HCT116 (cell line): Measurements from ENCODE around the gene TEK. TPM values are rescaled to one million over a fixed set of nuclear protein-coding genes. Genes with fewer than 3 reads are reported as not detected.

Experiments used
- ATAC-seq: fragments of 200-7000 bp; cut with Tn5 transposase; 2 replicates; pipeline ENCODE4 v1.9.1; 2020; ENCODE audit warnings: mild to moderate bottlenecking, moderate library complexity
- BruUV-seq: library from RNA; stranded (reverse); fragments of 400-500 nt; replicated peaks from 2 replicates; lab custom pipeline; 2021; lab: Mats Ljungman, UMichigan
- CTCF ChIA-PET: fragments of 300-600 bp; sonication (Branson Sonifier 250); formaldehyde crosslinking; loops from one replicate; lab custom pipeline; 2021; ENCODE audit warnings: antibody characterized with exemption; lab: Charles Lee
- POLR2A ChIA-PET: fragments of 300-600, 350-600 bp; sonication (Branson Sonifier 250); formaldehyde crosslinking; loops from one replicate; lab custom pipeline; 2021; ENCODE audit warnings: antibody characterized with exemption; lab: Charles Lee
- RAD21 ChIA-PET, 2 experiments: fragments of 300-600 bp; sonication (Branson Sonifier 250); formaldehyde crosslinking; loops; one replicate each; lab custom pipeline; 2023; ENCODE audit warnings: low total read pairs in 2 of 2; ENCODE audit not compliant: uncharacterized antibody in 2 of 2, unreplicated experiment in 2 of 2, low non-redundant PET in 1 of 2; lab: Charles Lee
- DNase-seq: peaks from one replicate; pipeline ENCODE4 v3.0.0-alpha.2; 2010; ENCODE audit warnings: low read depth, low spot score
- H2AFZ ChIP-seq: fragments of 200-600 bp; shearing (Covaris generic), sonication (generic); 2 replicates; pipeline ENCODE4 v1.6.1; 2017; ENCODE audit warnings: low read depth, mixed run types, mixed read lengths, antibody characterized with exemption, low read length; ENCODE audit not compliant: poor library complexity, severe bottlenecking
- H3K27ac ChIP-seq: 2 replicates; pipeline ENCODE4 v1.5.1; 2012; ENCODE audit warnings: low read depth, low read length
- H3K27me3 ChIP-seq: fragments of 200-600 bp; sonication (generic); 2 replicates; pipeline ENCODE4 v1.6.1; 2016; ENCODE audit warnings: mixed run types, low read length, mixed read lengths; ENCODE audit not compliant: insufficient read depth
- H3K36me3 ChIP-seq, 2 experiments: fragments of 200-500 bp in 1 of 2; fragments of 200-600 bp in 1 of 2; sonication (Bioruptor generic) in 1 of 2; sonication (generic) in 1 of 2; 2 replicates each; pipeline versions ENCODE4 v1.5.1 to v1.6.1; 2014 to 2016; ENCODE audit warnings: low read length in 2 of 2, inconsistent platforms in 1 of 2, mixed read lengths in 1 of 2, mixed run types in 1 of 2; ENCODE audit not compliant: insufficient read depth in 2 of 2, control insufficient read depth in 1 of 2
- H3K4me1 ChIP-seq, 2 experiments: fragments of 200-600 bp in 1 of 2; sonication (generic) in 1 of 2; 2 replicates each; pipeline versions ENCODE4 v1.5.1 to v1.6.1; 2012 to 2017; ENCODE audit warnings: low read length in 2 of 2, inconsistent platforms in 1 of 2, mild to moderate bottlenecking in 1 of 2, mixed read lengths in 1 of 2, mixed run types in 1 of 2, moderate library complexity in 1 of 2; ENCODE audit not compliant: insufficient read depth in 2 of 2, control insufficient read depth in 1 of 2
- H3K4me2 ChIP-seq: fragments of 200-600 bp; sonication (generic); 2 replicates; pipeline ENCODE4 v1.6.1; 2017; ENCODE audit warnings: mixed run types, low read length, mixed read lengths
- H3K4me3 ChIP-seq, 2 experiments: fragments of 200-600 bp in 1 of 2; sonication (generic) in 1 of 2; replicated peaks in 1 of 2; 2 replicates each; pipeline ENCODE4 v1.5.1; 2011 to 2016; ENCODE audit warnings: low read length in 2 of 2, control low read depth in 1 of 2, low read depth in 1 of 2, mild to moderate bottlenecking in 1 of 2, mixed read lengths in 1 of 2, mixed run types in 1 of 2
- H3K79me2 ChIP-seq: fragments of 200-600 bp; sonication (generic); 2 replicates; pipeline ENCODE4 v1.6.1; 2017; ENCODE audit warnings: mild to moderate bottlenecking, mixed run types, low read length, moderate library complexity, mixed read lengths; ENCODE audit not compliant: insufficient read depth
- H3K9ac ChIP-seq: fragments of 200-600 bp; sonication (generic); 2 replicates; pipeline ENCODE4 v1.6.1; 2016; ENCODE audit warnings: low read length, mixed read lengths
- H3K9me2 ChIP-seq: fragments of 200-600 bp; sonication (generic), shearing (Covaris generic); 2 replicates; pipeline ENCODE4 v1.6.1; 2017; ENCODE audit warnings: mixed run types, mild to moderate bottlenecking, moderate library complexity; ENCODE audit not compliant: insufficient read depth
- H3K9me3 ChIP-seq, 2 experiments: fragments of 200-500 bp in 1 of 2; fragments of 200-600 bp in 1 of 2; sonication (Bioruptor generic) in 1 of 2; sonication (generic) in 1 of 2; 2 replicates each; pipeline ENCODE4 v1.6.1; 2014 to 2017; ENCODE audit warnings: low read length in 2 of 2, mixed read lengths in 2 of 2, inconsistent platforms in 1 of 2, low read depth in 1 of 2, mild to moderate bottlenecking in 1 of 2, mixed run types in 1 of 2, moderate library complexity in 1 of 2; ENCODE audit not compliant: control insufficient read depth in 1 of 2, insufficient read depth in 1 of 2
- H4K20me1 ChIP-seq: fragments of 200-600 bp; sonication (generic), shearing (Covaris generic); 2 replicates; pipeline ENCODE4 v1.6.1; 2017; ENCODE audit warnings: mixed run types, mild to moderate bottlenecking, moderate library complexity; ENCODE audit not compliant: insufficient read depth
- ATF3 ChIP-seq: IDR thresholded peaks from 2 replicates; pipeline ENCODE4 v1.6.1; 2012
- CEBPB ChIP-seq: IDR thresholded peaks from 2 replicates; pipeline ENCODE4 v1.6.1; 2012; ENCODE audit warnings: low read depth
- EZH2 ChIP-seq: fragments of 200-600 bp; sonication (generic); IDR thresholded peaks from 2 replicates; pipeline ENCODE4 v1.6.1; 2017; ENCODE audit warnings: antibody characterized with exemption, mixed run types
- EZH2phosphoT487 ChIP-seq: fragments of 200-600 bp; IDR thresholded peaks from 2 replicates; pipeline ENCODE4 v1.6.1; 2018; ENCODE audit warnings: antibody characterized with exemption, borderline replicate concordance
- FOSL1 ChIP-seq: IDR thresholded peaks from 2 replicates; pipeline ENCODE4 v1.6.1; 2012; ENCODE audit warnings: low read depth
- POLR2A ChIP-seq: IDR thresholded peaks from 2 replicates; pipeline ENCODE4 v1.7.0; 2011; ENCODE audit warnings: borderline replicate concordance; ENCODE audit not compliant: insufficient read depth, insufficient read length; ENCODE audit errors: extremely low read depth
- POLR2AphosphoS5 ChIP-seq: IDR thresholded peaks from 2 replicates; pipeline ENCODE4 v1.6.1; 2011; ENCODE audit warnings: mild to moderate bottlenecking, low read depth, low read length, moderate library complexity
- RAD21 ChIP-seq: IDR thresholded peaks from 2 replicates; pipeline ENCODE4 v1.6.1; 2012; ENCODE audit warnings: low read depth, mild to moderate bottlenecking
- REST ChIP-seq: IDR thresholded peaks from 2 replicates; pipeline ENCODE4 v1.6.1; 2012; ENCODE audit warnings: low read depth
- SIN3A ChIP-seq: IDR thresholded peaks from 2 replicates; pipeline ENCODE4 v1.6.1; 2012; ENCODE audit warnings: low read depth
- SP1 ChIP-seq: IDR thresholded peaks from 2 replicates; pipeline ENCODE4 v1.6.1; 2012; ENCODE audit warnings: low read depth
- SRF ChIP-seq: IDR thresholded peaks from 2 replicates; pipeline ENCODE4 v1.6.1; 2012; ENCODE audit warnings: low read depth
- TCF7L2 ChIP-seq: IDR thresholded peaks from 2 replicates; pipeline ENCODE4 v1.7.0; 2011; ENCODE audit warnings: borderline replicate concordance, inconsistent platforms; ENCODE audit not compliant: insufficient read depth, insufficient read length; ENCODE audit errors: extremely low read depth
- YY1 ChIP-seq: IDR thresholded peaks from 2 replicates; pipeline ENCODE4 v1.6.1; 2011; ENCODE audit warnings: low read length, low read depth, moderate library complexity, mild to moderate bottlenecking; ENCODE audit not compliant: insufficient replicate concordance; ENCODE audit errors: extremely low read depth
- ZNF274 ChIP-seq: fragments of 200-500 bp; sonication (Bioruptor generic); IDR thresholded peaks from 2 replicates; pipeline ENCODE4 v1.6.1; 2014; ENCODE audit warnings: mild to moderate bottlenecking, low read depth, low read length, inconsistent platforms
- intact Hi-C: fragments of 100-400 bp; cut with micrococcal nuclease; formaldehyde crosslinking; loops from 2 replicates; pipeline ENCODE4 v1.10.0; 2022
- total RNA-seq: library from RNA; stranded (reverse); gene quantifications from one replicate; pipeline ENCODE4 v1.2.1, GENCODE V29; 2021; ENCODE audit not compliant: unreplicated experiment

Gene TEK
- total RNA-seq, 1 experiment from 2014 or later = 0.15 TPM

- H3K27ac ChIP-seq = peak overlapping the region; percentile 52; the same call in 1 of the 2 replicates
- ATAC-seq = no peak
Measured at GRCh38 chr9:27195191-27195590, 86.2 kb downstream of the TEK start.

More at GRCh38 chr9:27195191-27195590, 86.2 kb downstream of the TEK start:
- BruUV-seq = no TSS peak
- POLR2A ChIA-PET = no interaction called here
- no peak overlapping the region for H3K9ac ChIP-seq
- H3K4me1 ChIP-seq = peaks cover 14 to 16% of the 10 kb centered on the region in 2 experiments
- TF ChIP-seq EZH2phosphoT487 (no peak), SP1 (no peak), SIN3A (no peak), POLR2A (no peak), TCF7L2 (no peak), POLR2AphosphoS5 (no peak), RAD21 (no peak), CEBPB (no peak), YY1 (no peak), FOSL1 (no peak), ZNF274 (no peak), SRF (no peak), ATF3 (no peak), EZH2 (no peak), REST (no peak)
- TF ChIP-seq, all 23 proteins: peak for 0
- Histone ChIP-seq H3K4me3 (no peak overlapping the region), H3K4me2 (peak overlapping the region; percentile 52), H3K79me2 (no peaks in the 10 kb centered on the region), H3K9me2 (no peaks in the 10 kb centered on the region), H3K36me3 (no peaks in the 10 kb centered on the region), H4K20me1 (no peaks in the 10 kb centered on the region), H3K9me3 (no peaks in the 10 kb centered on the region), H3K27me3 (no peaks in the 10 kb centered on the region), H2AFZ (peak overlapping the region; percentile 29)
- RAD21 ChIA-PET = no interaction called here
- no peak for DNase-seq
- CTCF ChIA-PET = no interaction called here
- intact Hi-C loops = no loop called here
